ENCODE data around the gene RHEX. TPM values are rescaled to one million over a fixed set of nuclear protein-coding genes. Genes with fewer than 3 reads are reported as not detected.

Gene RHEX
- total RNA-seq, 1 donor from 2014 or later, result 27.1 TPM

DNA sequence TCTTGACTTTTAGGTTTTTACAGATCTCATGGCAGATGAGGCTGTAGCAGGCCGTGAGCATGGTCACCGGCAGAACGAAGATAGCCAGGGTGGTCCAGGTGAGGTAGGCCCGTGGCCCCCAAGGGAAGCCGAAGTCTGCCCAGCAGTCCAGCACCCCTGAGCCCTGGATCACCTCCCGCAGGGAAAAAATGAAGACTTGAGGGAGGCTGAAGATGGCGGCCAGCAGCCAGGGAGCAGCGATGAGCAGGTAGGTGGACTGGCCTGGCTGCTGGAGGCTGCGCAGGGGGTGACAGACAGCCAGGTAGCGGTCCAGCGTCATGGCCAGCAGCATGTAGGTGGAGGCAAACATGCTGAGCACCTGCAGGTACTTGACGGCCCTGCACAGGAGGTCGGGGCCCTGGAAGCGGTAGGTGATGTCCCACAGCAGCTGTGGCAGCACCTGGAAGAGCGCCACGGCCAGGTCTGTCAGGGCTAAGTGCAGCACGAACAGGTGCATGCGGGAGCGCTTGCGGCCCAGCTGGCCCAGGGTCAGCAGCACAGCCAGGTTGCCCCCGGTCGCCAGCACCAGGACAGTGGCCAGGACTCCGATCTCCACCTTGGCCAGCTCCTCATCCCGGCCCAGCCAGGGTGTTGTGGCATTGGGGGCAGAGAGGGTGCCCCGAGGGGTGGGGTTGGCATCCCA is 63.4 kb downstream of the RHEX start:
- DNase-seq (ENCODE audit: low spot score), result no peak

- no peak for DNase-seq (ENCODE audit: low spot score)
These were observed 63.8 kb downstream of the RHEX start for GRCh38 chr1:206116873-206117150.

GRCh38 chr1:206117151-206117948 is 64.4 kb downstream of the RHEX start, which contains the start of gene AVPR1B:
Gene AVPR1B (minus strand): TSS chr1:206117388. CDS start chr1:206116890, 498 bp downstream.
- no peak for DNase-seq (ENCODE audit: low spot score)

DNA sequence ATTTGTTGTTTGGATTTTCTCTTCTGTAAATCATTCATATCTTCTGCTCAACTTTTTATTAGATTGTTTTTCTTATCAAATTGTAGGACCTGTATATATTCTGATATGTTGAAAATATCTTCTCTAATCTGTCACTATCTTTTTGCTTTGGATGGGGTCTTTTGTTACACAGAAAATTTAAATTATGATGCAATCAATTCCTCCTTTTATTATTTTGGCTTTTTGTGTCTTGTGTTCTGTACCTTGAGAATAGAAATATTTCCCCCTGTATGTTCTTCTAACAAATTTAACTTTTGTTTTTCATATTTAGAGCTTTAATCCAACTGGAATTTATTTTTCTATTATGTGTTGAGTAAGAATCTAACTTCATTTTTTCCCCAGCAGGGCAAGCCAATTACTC is 67.4 kb downstream of the RHEX start:
- no peak for DNase-seq (ENCODE audit: low spot score)

GRCh38 chr1:206121269-206121668 is 68.3 kb downstream of the RHEX start:
- no peak for DNase-seq (ENCODE audit: low spot score)

GRCh38 chr1:206122686-206123085 is 69.7 kb downstream of the RHEX start:
- DNase-seq (ENCODE audit: low spot score), result no peak

- no peak for DNase-seq (ENCODE audit: low spot score)
These were observed 72.4 kb downstream of the RHEX start for GRCh38 chr1:206125346-206125745.

DNA sequence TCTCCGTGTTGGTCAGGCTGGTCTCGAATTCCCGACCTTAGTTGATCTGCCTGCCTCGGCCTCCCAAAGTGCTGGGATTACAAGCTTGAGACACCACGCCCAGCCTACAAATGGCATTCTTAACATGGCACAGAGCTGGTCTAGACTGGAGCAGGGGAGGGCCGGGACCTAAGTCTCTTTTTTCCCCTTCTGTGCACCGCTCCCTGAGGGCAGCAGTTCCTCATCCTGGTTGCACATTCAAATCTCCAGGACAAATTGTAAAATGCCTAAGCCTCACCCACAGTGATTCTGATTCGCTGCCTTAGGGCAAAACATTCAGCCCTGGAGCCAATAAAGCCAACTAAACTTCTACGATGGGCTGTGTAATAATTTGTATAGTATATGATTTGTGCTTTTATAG is 74.4 kb downstream of the RHEX start:
- no peak for DNase-seq (ENCODE audit: low spot score)

DNA sequence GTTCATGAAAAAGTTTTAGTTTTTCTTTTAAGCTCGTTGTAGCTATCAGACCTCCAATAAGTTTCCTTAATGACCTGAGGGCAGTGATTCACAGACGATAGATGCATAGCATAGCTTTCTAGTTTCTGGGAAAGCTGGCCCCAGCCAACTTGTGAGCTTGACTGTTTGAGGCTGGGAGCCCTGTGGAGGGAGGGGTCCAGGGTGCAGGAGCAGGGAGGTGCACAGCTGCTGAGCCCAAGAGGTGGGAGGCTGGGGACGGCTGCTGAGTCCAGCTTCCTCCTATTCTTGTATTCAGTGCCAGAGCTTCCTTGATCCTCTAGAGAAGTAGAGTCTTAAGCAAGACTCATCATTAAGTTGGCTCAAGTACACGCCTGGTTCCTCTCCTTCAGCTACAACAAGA is 75.2 kb downstream of the RHEX start:
- no peak for DNase-seq (ENCODE audit: low spot score)

- no peak for DNase-seq (ENCODE audit: low spot score)
These were observed 78.1 kb downstream of the RHEX start for GRCh38 chr1:206131037-206131436.

GRCh38 chr1:206133751-206134415 is 80.9 kb downstream of the RHEX start:
- no peak for DNase-seq (ENCODE audit: low spot score)

- no peak for DNase-seq (ENCODE audit: low spot score)
These were observed 82.3 kb downstream of the RHEX start for GRCh38 chr1:206135248-206135647.

- DNase-seq (ENCODE audit: low spot score), result no peak
These were observed 83.3 kb downstream of the RHEX start for GRCh38 chr1:206136241-206136640.

DNA sequence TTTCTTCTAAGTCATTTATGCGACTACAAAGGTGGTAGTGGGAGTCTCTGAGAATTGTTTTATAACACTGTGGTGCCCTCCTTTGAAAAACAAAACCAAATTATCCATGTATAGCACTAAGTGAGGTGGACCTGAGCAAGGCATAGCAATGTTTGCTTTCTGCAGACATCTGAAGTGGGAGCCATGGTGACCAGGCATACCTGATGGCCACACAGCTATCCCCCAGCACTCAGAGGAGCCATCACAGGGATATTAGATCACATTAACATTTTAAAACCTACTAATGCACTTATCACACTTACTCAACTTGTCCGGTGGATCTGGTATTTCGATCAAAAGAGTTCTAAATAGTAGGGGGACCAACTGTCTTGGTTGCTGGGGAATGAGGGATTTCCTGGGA is 89.0 kb downstream of the RHEX start:
- DNase-seq (ENCODE audit: low spot score), result no peak

- no peak for DNase-seq (ENCODE audit: low spot score)
These were observed 89.8 kb downstream of the RHEX start for GRCh38 chr1:206142770-206143169.

GRCh38 chr1:206143537-206144172 is 90.7 kb downstream of the RHEX start:
- DNase-seq (ENCODE audit: low spot score), result no peak

DNA sequence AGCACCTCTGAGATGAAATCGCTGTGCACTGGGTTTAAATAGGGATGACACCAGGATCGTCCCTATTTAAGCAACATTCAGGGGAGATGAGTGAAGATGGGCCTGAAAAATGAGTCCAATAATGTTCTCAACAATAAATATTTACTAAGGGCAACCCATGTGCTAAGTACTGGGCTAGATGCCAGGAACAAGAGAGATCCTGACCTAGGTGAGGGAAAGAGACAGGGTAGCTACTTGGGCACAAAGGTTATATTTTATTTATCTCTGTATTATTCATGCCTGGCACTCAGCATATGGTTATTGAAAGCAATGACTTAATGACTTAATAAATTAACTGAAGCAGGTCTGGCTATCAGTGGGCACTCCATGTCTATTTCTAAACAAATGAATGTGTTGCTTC is 91.6 kb downstream of the RHEX start:
- no peak for DNase-seq (ENCODE audit: low spot score)

- DNase-seq (ENCODE audit: low spot score), result no peak
These were observed 92.9 kb downstream of the RHEX start for GRCh38 chr1:206145771-206146290.

Measured in ureter (tissue), 1 donor.